ENCODE measurements around the gene ADAM8.

Gene ADAM8

DNA sequence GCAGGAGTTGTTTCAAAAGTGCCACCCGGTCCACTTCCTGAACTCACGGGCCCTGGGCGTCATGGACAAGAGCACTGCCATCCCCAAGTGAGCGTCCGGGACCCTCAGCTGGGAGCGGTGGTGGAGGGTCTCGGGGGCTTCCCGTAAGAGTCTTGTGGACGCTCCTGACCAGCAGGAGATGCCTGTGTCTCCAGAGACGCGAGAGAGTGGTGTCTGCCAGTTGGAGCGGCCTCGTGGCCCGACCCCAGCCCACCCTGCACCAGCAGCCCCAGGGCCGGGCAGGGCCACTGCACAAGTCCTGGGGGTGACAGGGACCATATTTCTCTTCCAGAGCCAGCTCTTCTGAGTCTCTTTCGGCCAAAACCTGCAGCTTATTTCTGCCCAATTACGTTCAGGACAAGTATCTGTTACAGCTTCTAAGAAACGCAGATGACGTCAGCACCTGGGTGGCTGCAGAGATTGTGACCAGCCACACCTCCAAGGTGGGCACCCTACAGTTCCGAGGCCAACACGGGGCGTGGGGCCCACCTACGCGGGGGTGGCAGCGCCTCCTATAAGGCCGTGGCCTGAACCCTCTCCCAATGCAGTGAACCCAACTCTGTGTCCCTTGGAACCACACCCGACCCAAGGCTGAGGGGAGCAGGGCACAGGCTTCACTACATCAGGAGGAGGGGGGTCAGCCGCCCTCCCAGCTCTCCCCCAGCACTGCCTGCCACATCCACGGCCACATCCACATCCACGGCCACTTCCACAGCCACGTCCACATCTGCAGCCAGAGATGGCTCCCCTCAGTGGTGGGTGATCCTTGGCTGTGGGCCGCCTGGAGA, 62.8 kb downstream of the ADAM8 start:
- no peak for DNase-seq (ENCODE audit: extremely low spot score)
- no peak for TF ChIP-seq CTCF (IDR thresholded peaks at IDR 0.05; ENCODE audit: control extremely low read depth, extremely low read depth, low read depth, missing control alignments)
- POLR2A ChIA-PET: no interaction called here
- CTCF ChIA-PET: no interaction called here

- ChIA-PET CTCF (no interaction called here), POLR2A (no interaction called here)
- DNase-seq (ENCODE audit: extremely low spot score): no peak
- TF ChIP-seq CTCF (IDR thresholded peaks at IDR 0.05; ENCODE audit: control extremely low read depth, extremely low read depth, low read depth, missing control alignments): no peak
Measured at GRCh38 chr10:133212853-133213494, 63.7 kb downstream of the ADAM8 start.

All from GM10248 (cell line).